GM19463 (cell line): Measurements from ENCODE around the gene ZNF775.
A peak's percentile ranks its signal among the peaks of the same experiment; 100 is the strongest.

Source experiments
- ATAC-seq: cut with Tn5 transposase; IDR thresholded peaks from one replicate; pipeline ENCODE4 v1.9.1; 2021; ENCODE audit warnings: mild to moderate bottlenecking, moderate library complexity; ENCODE audit not compliant: unreplicated experiment

The ZNF775 gene

GRCh38 chr7:150378853-150379440 lies at the start of gene ZNF775:
TSS of gene ZNF775 (plus strand) at chr7:150379330. CDS start at chr7:150388471, 9,141 bp downstream.
- ATAC-seq: peak; percentile 65

- no peak for ATAC-seq
Observed at GRCh38 chr7:150329331-150330120, 49.6 kb upstream of the ZNF775 start.

GRCh38 chr7:150330211-150330885 lies 48.8 kb upstream of the ZNF775 start:
- no peak for ATAC-seq

GRCh38 chr7:150332852-150333635 lies 46.1 kb upstream of the ZNF775 start:
- ATAC-seq: no peak

GRCh38 chr7:150333659-150334058 lies 45.5 kb upstream of the ZNF775 start:
- no peak for ATAC-seq

- ATAC-seq: no peak
Observed at GRCh38 chr7:150334108-150334507, 45.0 kb upstream of the ZNF775 start.

- ATAC-seq: no peak
Observed at GRCh38 chr7:150335108-150335773, 43.9 kb upstream of the ZNF775 start.

GRCh38 chr7:150335774-150336112 lies 43.4 kb upstream of the ZNF775 start:
- no peak for ATAC-seq

- no peak for ATAC-seq
Observed at GRCh38 chr7:150336746-150337145, 42.4 kb upstream of the ZNF775 start.

- ATAC-seq: no peak
Observed at GRCh38 chr7:150337179-150337578, 42.0 kb upstream of the ZNF775 start.

- no peak for ATAC-seq
Observed at GRCh38 chr7:150337659-150338081, 41.5 kb upstream of the ZNF775 start.

- no peak for ATAC-seq
Observed at GRCh38 chr7:150338166-150338829, 40.8 kb upstream of the ZNF775 start.

GRCh38 chr7:150339409-150339809 lies 39.7 kb upstream of the ZNF775 start:
- ATAC-seq: peak; percentile 70

- ATAC-seq: no peak
Observed at GRCh38 chr7:150340024-150340749, 38.9 kb upstream of the ZNF775 start.

GRCh38 chr7:150340875-150341262 lies 38.3 kb upstream of the ZNF775 start:
- ATAC-seq: no peak

- ATAC-seq: no peak
Observed at GRCh38 chr7:150341263-150342120, 37.6 kb upstream of the ZNF775 start, which contains the start of gene RARRES2. TSS of gene RARRES2 (minus strand) at chr7:150341629. CDS start at chr7:150340609, 1,020 bp downstream.

GRCh38 chr7:150342121-150342408 lies 37.1 kb upstream of the ZNF775 start:
- ATAC-seq: no peak

GRCh38 chr7:150343225-150343624 lies 35.9 kb upstream of the ZNF775 start:
- ATAC-seq: no peak

GRCh38 chr7:150344299-150344698 lies 34.8 kb upstream of the ZNF775 start:
- ATAC-seq: no peak
